Astrocyte (in vitro differentiated cells and primary cell): Measurements from ENCODE around the gene CASP10. TPM values are rescaled to one million over a fixed set of nuclear protein-coding genes. Genes with fewer than 3 reads are reported as not detected.
"Not testable (repeated sequence)": the region's sequence is repeated elsewhere in the genome, so short reads cannot be mapped to it uniquely, and the experiment has no call there.

Experiments
- DNase-seq: peaks from one replicate; pipeline ENCODE4 v3.0.0-alpha.2; 2010; ENCODE audit warnings: low read depth
- FAIRE-seq: peaks from 2 replicates; lab custom pipeline; 2011; peaks lifted over from hg19 to GRCh38; lab: Jason Lieb, UNC
- H2AFZ ChIP-seq: 2 replicates; pipeline ENCODE4 v1.6.0; 2012; ENCODE audit warnings: low read depth, low read length, inconsistent platforms
- H3K27ac ChIP-seq: 2 replicates; pipeline ENCODE4 v1.5.1; 2011; ENCODE audit warnings: low read depth, low read length, inconsistent platforms
- H3K27me3 ChIP-seq: 2 replicates; pipeline ENCODE4 v1.6.0; 2011; ENCODE audit warnings: low read length, inconsistent platforms; ENCODE audit not compliant: insufficient read depth
- H3K36me3 ChIP-seq: 2 replicates; pipeline ENCODE4 v1.5.1; 2011; ENCODE audit warnings: low read length, inconsistent platforms; ENCODE audit not compliant: insufficient read depth
- H3K4me1 ChIP-seq: 2 replicates; pipeline ENCODE4 v1.5.1; 2011; ENCODE audit warnings: low read length, inconsistent platforms; ENCODE audit not compliant: insufficient read depth
- H3K4me2 ChIP-seq: 2 replicates; pipeline ENCODE4 v1.6.0; 2012; ENCODE audit warnings: low read length, inconsistent platforms
- H3K4me3 ChIP-seq: 2 replicates; pipeline ENCODE4 v1.5.1; 2011; ENCODE audit warnings: low read depth, mild to moderate bottlenecking, low read length, inconsistent platforms; ENCODE audit not compliant: insufficient read depth
- H3K79me2 ChIP-seq: 2 replicates; pipeline ENCODE4 v1.6.0; 2012; ENCODE audit warnings: mild to moderate bottlenecking, low read length, inconsistent platforms; ENCODE audit not compliant: insufficient read depth
- H3K9ac ChIP-seq: 2 replicates; pipeline ENCODE4 v1.6.0; 2012; ENCODE audit warnings: mild to moderate bottlenecking, low read length, inconsistent platforms
- H3K9me3 ChIP-seq: 2 replicates; pipeline ENCODE4 v1.5.1; 2012; ENCODE audit warnings: low read depth, mild to moderate bottlenecking, low read length, inconsistent platforms; ENCODE audit not compliant: insufficient read depth
- H4K20me1 ChIP-seq: 2 replicates; pipeline ENCODE4 v1.6.0; 2012; ENCODE audit warnings: low read length, inconsistent platforms; ENCODE audit not compliant: insufficient read depth
- H3K27ac Mint-ChIP-seq: one replicate; pipeline ENCODE4 v1.8.0; 2021; ENCODE audit warnings: mild to moderate bottlenecking, mixed read lengths; ENCODE audit not compliant: unreplicated experiment
- H3K27me3 Mint-ChIP-seq: one replicate; pipeline ENCODE4 v1.8.0; 2021; ENCODE audit warnings: low read depth, mixed read lengths; ENCODE audit not compliant: unreplicated experiment
- H3K36me3 Mint-ChIP-seq: one replicate; pipeline ENCODE4 v1.8.0; 2021; ENCODE audit warnings: low read depth, mixed read lengths; ENCODE audit not compliant: unreplicated experiment
- H3K4me1 Mint-ChIP-seq: one replicate; pipeline ENCODE4 v1.8.0; 2021; ENCODE audit warnings: low read depth, mixed read lengths; ENCODE audit not compliant: unreplicated experiment
- H3K4me3 Mint-ChIP-seq: one replicate; pipeline ENCODE4 v1.8.0; 2021; ENCODE audit warnings: mild to moderate bottlenecking, moderate library complexity, mixed read lengths; ENCODE audit not compliant: unreplicated experiment
- H3K9me3 Mint-ChIP-seq: one replicate; pipeline ENCODE4 v1.8.0; 2021; ENCODE audit warnings: mild to moderate bottlenecking, mixed read lengths; ENCODE audit not compliant: unreplicated experiment
- CTCF ChIP-seq: IDR thresholded peaks from 2 replicates; pipeline ENCODE4 v1.5.1; 2011; ENCODE audit warnings: low read depth, mild to moderate bottlenecking, inconsistent platforms, low read length, moderate library complexity; ENCODE audit not compliant: insufficient read depth
- EZH2 ChIP-seq: IDR thresholded peaks from 2 replicates; pipeline ENCODE4 v1.6.1; 2012; ENCODE audit warnings: mild to moderate bottlenecking, low read length, inconsistent platforms; ENCODE audit not compliant: insufficient read depth
- total RNA-seq: library from RNA; stranded (reverse); gene quantifications from 2 replicates; pipeline ENCODE4 v1.2.1, GENCODE V29; 2021

The CASP10 gene
- total RNA-seq, 1 donor from 2014 or later: 0.43 TPM

GRCh38 chr2:201148434-201148990 is 34.4 kb upstream of the CASP10 start:
- H3K36me3 ChIP-seq: peaks cover 18% of the 10 kb centered on the region
- no peak for TF ChIP-seq CTCF
- TF ChIP-seq EZH2: no peak
- DNase-seq: peak; percentile 12
- Mint-ChIP-seq H3K9me3 (no peaks in the 10 kb centered on the region), H3K4me3 (no peak overlapping the region), H3K27me3 (no peaks in the 10 kb centered on the region), H3K36me3 (peaks cover 11% of the 10 kb centered on the region), H3K4me1 (peaks cover 40% of the 10 kb centered on the region), H3K27ac (peak overlapping the region; percentile 99)
- FAIRE-seq: no peak
- H3K9ac ChIP-seq: peak overlapping the region; percentile 79
- no peaks in the 10 kb centered on the region for H4K20me1 ChIP-seq
- peak overlapping the region; percentile 83 for H3K4me2 ChIP-seq
- no peak overlapping the region for H3K4me3 ChIP-seq
- peak overlapping the region; percentile 98 for H3K27ac ChIP-seq
- no peaks in the 10 kb centered on the region for H3K9me3 ChIP-seq
- no peaks in the 10 kb centered on the region for H3K27me3 ChIP-seq
- no peak overlapping the region for H2AFZ ChIP-seq
- peaks cover 48% of the 10 kb centered on the region for H3K4me1 ChIP-seq
- peaks cover 13% of the 10 kb centered on the region for H3K79me2 ChIP-seq

GRCh38 chr2:201149064-201149820 is 33.7 kb upstream of the CASP10 start:
- peak overlapping the region; percentile 79 for H3K9ac ChIP-seq
- peak overlapping the region; percentile 98 for H3K27ac ChIP-seq
- peak; percentile 97 for FAIRE-seq
- no peaks in the 10 kb centered on the region for H3K27me3 ChIP-seq
- H3K4me2 ChIP-seq: peak overlapping the region; percentile 83
- H3K79me2 ChIP-seq: peaks cover 14% of the 10 kb centered on the region
- no peak overlapping the region for H2AFZ ChIP-seq
- no peaks in the 10 kb centered on the region for H3K27me3 Mint-ChIP-seq
- DNase-seq: peak; percentile 97
- no peaks in the 10 kb centered on the region for H4K20me1 ChIP-seq
- peaks cover 11% of the 10 kb centered on the region for H3K36me3 Mint-ChIP-seq
- H3K4me1 Mint-ChIP-seq: peaks cover 40% of the 10 kb centered on the region
- H3K4me3 ChIP-seq: peak overlapping the region; percentile 35
- peak overlapping the region; percentile 34 for H3K4me3 Mint-ChIP-seq
- TF ChIP-seq EZH2 (no peak), CTCF (no peak)
- peaks cover 48% of the 10 kb centered on the region for H3K4me1 ChIP-seq
- H3K9me3 ChIP-seq: no peaks in the 10 kb centered on the region
- peak overlapping the region; percentile 99 for H3K27ac Mint-ChIP-seq
- H3K36me3 ChIP-seq: peaks cover 13% of the 10 kb centered on the region
- no peaks in the 10 kb centered on the region for H3K9me3 Mint-ChIP-seq

GRCh38 chr2:201149821-201150165 is 33.1 kb upstream of the CASP10 start:
- peaks cover 14% of the 10 kb centered on the region for H3K79me2 ChIP-seq
- H3K4me1 Mint-ChIP-seq: peaks cover 40% of the 10 kb centered on the region
- H3K36me3 Mint-ChIP-seq: peaks cover 13% of the 10 kb centered on the region
- peak overlapping the region; percentile 79 for H3K9ac ChIP-seq
- H3K36me3 ChIP-seq: peaks cover 18% of the 10 kb centered on the region
- H3K9me3 Mint-ChIP-seq, H2AFZ ChIP-seq, H3K4me3 Mint-ChIP-seq, FAIRE-seq, H4K20me1 ChIP-seq, H3K27me3 ChIP-seq, H3K9me3 ChIP-seq, H3K27me3 Mint-ChIP-seq: not testable (repeated sequence)
- H3K4me2 ChIP-seq: peak overlapping the region; percentile 83
- peaks cover 48% of the 10 kb centered on the region for H3K4me1 ChIP-seq
- DNase-seq: peak; percentile 81
- peak overlapping the region; percentile 35 for H3K4me3 ChIP-seq
- H3K27ac Mint-ChIP-seq: peak overlapping the region; percentile 99
- H3K27ac ChIP-seq: peak overlapping the region; percentile 98
